CD4-positive, alpha-beta T cell (primary cell): ENCODE results near the gene ARRDC3. TPM values are rescaled to one million over a fixed set of nuclear protein-coding genes. Genes with fewer than 3 reads are reported as not detected.

Experiments used
- ATAC-seq: fragments of 200-7000 bp; cut with Tn5 transposase; one replicate; pipeline ENCODE4 v1.10.0; 2022; ENCODE audit warnings: mild to moderate bottlenecking; ENCODE audit not compliant: poor library complexity
- CTCF ChIA-PET: fragments of 350-600 bp; sonication (Branson Sonifier 250); formaldehyde crosslinking; loops from one replicate; lab custom pipeline; 2021; ENCODE audit warnings: antibody characterized with exemption, inconsistent platforms; lab: Charles Lee
- POLR2A ChIA-PET: fragments of 350-600 bp; sonication (Branson Sonifier 250); formaldehyde crosslinking; loops from one replicate; lab custom pipeline; 2021; ENCODE audit warnings: antibody characterized with exemption, inconsistent platforms; lab: Charles Lee
- DNase-seq, 14 experiments: peaks; one replicate each; pipeline ENCODE4 v3.0.0-alpha.2; 2013 to 2020; ENCODE audit warnings: mixed read lengths in 2 of 14
- H3K27ac ChIP-seq, 2 donors: one replicate each; pipeline versions ENCODE4 v1.5.1 to v1.7.0; 2013; ENCODE audit warnings: low read length in 2 of 2, low read depth in 1 of 2, mild to moderate bottlenecking in 1 of 2
- H3K27me3 ChIP-seq, 2 experiments: 1 replicate in 1 of 2; 2 replicates in 1 of 2; pipeline versions ENCODE4 v1.6.1 to v1.7.0; 2013; ENCODE audit warnings: low read length in 2 of 2, control low read depth in 1 of 2, mild to moderate bottlenecking in 1 of 2, moderate library complexity in 1 of 2; ENCODE audit not compliant: insufficient read depth in 2 of 2, control insufficient read depth in 1 of 2
- H3K36me3 ChIP-seq: one replicate; pipeline ENCODE4 v1.6.1; 2013; ENCODE audit warnings: low read length, control low read depth; ENCODE audit not compliant: insufficient read depth
- H3K4me1 ChIP-seq: one replicate; pipeline ENCODE4 v1.6.1; 2013; ENCODE audit warnings: low read length, control low read depth; ENCODE audit not compliant: insufficient read depth
- H3K4me3 ChIP-seq: one replicate; pipeline ENCODE4 v1.5.1; 2013; ENCODE audit warnings: mild to moderate bottlenecking, low read length, moderate library complexity
- H3K9me3 ChIP-seq, 2 experiments: 1 replicate in 1 of 2; 2 replicates in 1 of 2; pipeline versions ENCODE4 v1.6.1 to v1.7.0; 2013; ENCODE audit warnings: low read length in 2 of 2, mild to moderate bottlenecking in 2 of 2, control low read depth in 1 of 2, moderate library complexity in 1 of 2; ENCODE audit not compliant: control insufficient read depth in 1 of 2, insufficient read depth in 1 of 2
- H3K27ac Mint-ChIP-seq: one replicate; pipeline ENCODE4 v1.8.0; 2020; ENCODE audit warnings: mixed read lengths
- H3K27me3 Mint-ChIP-seq: one replicate; pipeline ENCODE4 v1.8.0; 2021; ENCODE audit warnings: mixed read lengths
- H3K36me3 Mint-ChIP-seq: one replicate; pipeline ENCODE4 v1.8.0; 2021; ENCODE audit warnings: low read depth, mixed read lengths
- H3K4me1 Mint-ChIP-seq: one replicate; pipeline ENCODE4 v1.8.0; 2021; ENCODE audit warnings: low read depth, mixed read lengths
- H3K4me3 Mint-ChIP-seq: one replicate; pipeline ENCODE4 v1.8.0; 2020; ENCODE audit warnings: mild to moderate bottlenecking, mixed read lengths
- H3K9me3 Mint-ChIP-seq: one replicate; pipeline ENCODE4 v1.8.0; 2020; ENCODE audit warnings: mixed read lengths
- intact Hi-C, 2 experiments: fragments of 100-400 bp; cut with DNase I in 1 of 2; cut with micrococcal nuclease in 1 of 2; formaldehyde crosslinking; loops; one replicate each; pipeline versions ENCODE4 v1.15.1 to v1.9.0; 2023 to 2025; cut with DNase I, micrococcal nuclease
- total RNA-seq, 174 experiments: library from RNA in 2 of 174; stranded (reverse) in 2 of 174; gene quantifications; one replicate each; pipeline ENCODE4 v1.2.3 and lab custom pipeline; 2021 to 2026
- TF ChIP-seq, protein P1 (sequence below): fragments of 200-600 bp; IDR thresholded peaks from one replicate; pipeline ENCODE4 v1.8.0; 2022; ENCODE audit warnings: antibody characterized with exemption, mild to moderate bottlenecking

Gene ARRDC3
- total RNA-seq, 2 experiments from 2014 or later: 273 to 284 TPM

DNA sequence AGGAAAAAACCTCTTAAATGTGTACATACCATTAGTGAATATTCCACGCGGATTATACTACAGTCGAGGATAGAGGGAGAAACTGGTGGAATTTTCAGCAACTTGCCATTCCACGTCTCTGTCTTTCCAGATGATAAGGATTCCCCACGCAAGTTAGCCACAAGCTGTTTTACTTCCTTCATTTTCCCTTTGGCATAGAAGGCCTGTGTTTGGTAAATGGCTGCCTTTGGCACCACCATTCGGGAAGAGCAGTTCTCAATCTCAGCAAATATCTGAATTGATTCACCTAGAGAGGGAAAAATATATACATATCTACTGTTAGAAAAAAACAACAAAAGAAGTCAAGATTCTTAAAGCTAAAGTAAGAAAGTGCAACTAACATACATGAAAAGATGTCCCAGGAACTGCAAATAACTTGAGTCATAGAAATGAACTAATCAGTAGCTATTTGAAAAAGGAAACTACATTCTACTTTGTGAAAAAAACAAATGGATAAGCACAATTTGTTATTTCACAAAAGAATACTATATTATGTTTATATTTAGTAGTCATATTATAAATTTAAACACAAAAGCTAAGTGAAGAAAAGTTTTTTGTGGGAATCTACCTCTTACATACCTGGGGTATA is 8.1 kb downstream of the ARRDC3 start:
- no peak for ATAC-seq
- intact Hi-C loops: loop anchor here in 1 of 2 experiments (5.0 kb wide), 2 partner anchors 58 to 898 kb away; no protein-coding TSS in a partner anchor
- H3K4me1 ChIP-seq: peaks cover 6% of the 10 kb centered on the region

DNA sequence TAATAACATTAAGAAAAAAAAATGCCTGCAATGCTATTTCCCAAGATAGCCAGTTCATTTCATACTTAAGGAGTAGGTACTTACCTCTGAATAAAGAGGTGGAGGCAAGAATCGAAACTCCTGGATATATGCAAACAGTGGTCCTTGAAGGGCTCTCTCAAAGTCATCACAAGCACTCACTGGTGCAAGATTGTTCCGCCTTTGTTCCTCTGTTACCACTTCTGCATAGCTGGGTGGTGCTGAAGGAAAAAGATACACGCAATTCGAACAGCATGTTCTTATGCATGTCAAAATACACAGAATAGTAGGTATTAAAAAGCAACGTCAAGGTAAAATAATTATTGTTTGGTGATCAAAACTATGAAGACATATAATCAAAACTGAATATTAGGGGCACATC is 9.5 kb downstream of the ARRDC3 start:
- ChIA-PET POLR2A (interaction anchor here (1.4 to 8.0 kb wide), 2 partner anchors 10 to 93 kb away, joined by 4 to 87 read pairs; partner anchors contain the start of gene ARRDC3), CTCF (interaction anchor here (2.2 kb wide), 1 partner anchor 11 kb away, joined by 11 read pairs; no protein-coding TSS in a partner anchor)
- Histone ChIP-seq H3K36me3 (peaks cover 98% of the 10 kb centered on the region), H3K4me1 (peaks cover 6% of the 10 kb centered on the region), H3K27me3 (no peaks in the 10 kb centered on the region), H3K27ac (no peak overlapping the region), H3K9me3 (no peaks in the 10 kb centered on the region), H3K4me3 (no peak overlapping the region)
- TF ChIP-seq, protein P1, sequence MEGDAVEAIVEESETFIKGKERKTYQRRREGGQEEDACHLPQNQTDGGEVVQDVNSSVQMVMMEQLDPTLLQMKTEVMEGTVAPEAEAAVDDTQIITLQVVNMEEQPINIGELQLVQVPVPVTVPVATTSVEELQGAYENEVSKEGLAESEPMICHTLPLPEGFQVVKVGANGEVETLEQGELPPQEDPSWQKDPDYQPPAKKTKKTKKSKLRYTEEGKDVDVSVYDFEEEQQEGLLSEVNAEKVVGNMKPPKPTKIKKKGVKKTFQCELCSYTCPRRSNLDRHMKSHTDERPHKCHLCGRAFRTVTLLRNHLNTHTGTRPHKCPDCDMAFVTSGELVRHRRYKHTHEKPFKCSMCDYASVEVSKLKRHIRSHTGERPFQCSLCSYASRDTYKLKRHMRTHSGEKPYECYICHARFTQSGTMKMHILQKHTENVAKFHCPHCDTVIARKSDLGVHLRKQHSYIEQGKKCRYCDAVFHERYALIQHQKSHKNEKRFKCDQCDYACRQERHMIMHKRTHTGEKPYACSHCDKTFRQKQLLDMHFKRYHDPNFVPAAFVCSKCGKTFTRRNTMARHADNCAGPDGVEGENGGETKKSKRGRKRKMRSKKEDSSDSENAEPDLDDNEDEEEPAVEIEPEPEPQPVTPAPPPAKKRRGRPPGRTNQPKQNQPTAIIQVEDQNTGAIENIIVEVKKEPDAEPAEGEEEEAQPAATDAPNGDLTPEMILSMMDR: no peak
- no peaks in the 10 kb centered on the region for H3K27me3 Mint-ChIP-seq
- H3K27ac Mint-ChIP-seq: no peak overlapping the region
- peaks cover 99% of the 10 kb centered on the region for H3K36me3 Mint-ChIP-seq
- no peaks in the 10 kb centered on the region for H3K9me3 Mint-ChIP-seq
- peak overlapping the region; percentile 15 for H3K4me3 Mint-ChIP-seq
- ATAC-seq (no peak), DNase-seq (no peak)
- intact Hi-C loops: loop anchor here in 1 of 2 experiments (5.0 kb wide), 1 partner anchor 56 kb away; no protein-coding TSS in a partner anchor
- H3K4me1 Mint-ChIP-seq: peaks cover 71% of the 10 kb centered on the region

More for the DNA sequence above, 8.1 kb downstream of the ARRDC3 start:
- peaks cover 97% of the 10 kb centered on the region for H3K36me3 Mint-ChIP-seq
- POLR2A ChIA-PET: interaction anchor here (0.9 to 8.0 kb wide), 3 partner anchors 9 to 63 kb away, joined by 4 to 87 read pairs (median 5); partner anchors contain the start of gene ARRDC3
- no peaks in the 10 kb centered on the region for H3K27me3 ChIP-seq
- TF ChIP-seq, protein P1: no peak
- no peak overlapping the region for H3K4me3 ChIP-seq
- no peaks in the 10 kb centered on the region for H3K9me3 Mint-ChIP-seq
- H3K27me3 Mint-ChIP-seq: no peaks in the 10 kb centered on the region
- peaks cover 87% of the 10 kb centered on the region for H3K36me3 ChIP-seq
- H3K27ac ChIP-seq: no peak overlapping the region
- no peaks in the 10 kb centered on the region for H3K9me3 ChIP-seq
- peak overlapping the region; percentile 25 for H3K4me3 Mint-ChIP-seq
- peak overlapping the region; percentile 69 for H3K27ac Mint-ChIP-seq
- CTCF ChIA-PET: interaction anchor here (0.6 to 2.2 kb wide), 2 partner anchors 8 to 10 kb away, joined by 3 to 11 read pairs; no protein-coding TSS in a partner anchor
- DNase-seq: no peak
- peaks cover 70% of the 10 kb centered on the region for H3K4me1 Mint-ChIP-seq

DNA sequence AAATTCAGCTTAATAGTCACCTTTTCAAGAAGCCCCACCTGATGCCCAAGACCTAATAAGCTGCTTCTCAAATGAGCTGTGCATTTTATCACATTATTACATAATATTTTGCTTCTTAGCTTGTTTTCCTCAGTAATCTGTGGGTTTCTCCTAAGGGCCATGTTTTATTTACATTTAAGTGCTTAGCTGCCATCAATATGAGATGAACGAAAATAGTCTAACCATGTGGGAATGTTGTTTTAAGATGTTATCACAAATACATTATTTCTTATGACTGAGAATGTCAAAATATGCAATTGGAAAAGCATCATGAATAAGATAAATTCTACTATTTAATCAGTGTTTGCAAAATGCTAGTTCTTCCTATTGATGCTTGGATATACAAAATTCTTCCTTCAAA is 10.1 kb downstream of the ARRDC3 start:
- POLR2A ChIA-PET: interaction anchor here (1.2 to 8.0 kb wide), 4 partner anchors 7 to 94 kb away, joined by 3 to 87 read pairs (median 24); partner anchors contain the start of gene ARRDC3
- no peak overlapping the region for H3K4me3 ChIP-seq
- peaks cover 99% of the 10 kb centered on the region for H3K36me3 Mint-ChIP-seq
- no peak for DNase-seq
- H3K4me1 ChIP-seq: peaks cover 6% of the 10 kb centered on the region
- ATAC-seq: no peak
- no peaks in the 10 kb centered on the region for H3K27me3 Mint-ChIP-seq
- no peak overlapping the region for H3K27ac ChIP-seq
- H3K27me3 ChIP-seq: no peaks in the 10 kb centered on the region
- peaks cover 98% of the 10 kb centered on the region for H3K36me3 ChIP-seq
- H3K4me1 Mint-ChIP-seq: peaks cover 76% of the 10 kb centered on the region
- intact Hi-C loops: loop anchor here in 1 of 2 experiments (5.0 kb wide), 1 partner anchor 56 kb away; no protein-coding TSS in a partner anchor
- CTCF ChIA-PET: no interaction called here
- peak overlapping the region; percentile 73 for H3K27ac Mint-ChIP-seq
- H3K9me3 Mint-ChIP-seq: no peaks in the 10 kb centered on the region
- TF ChIP-seq, protein P1: no peak
- no peak overlapping the region for H3K4me3 Mint-ChIP-seq
- no peaks in the 10 kb centered on the region for H3K9me3 ChIP-seq
